Retinal pigment epithelial cell (primary cell): Measurements from ENCODE around the gene BACE2.

Source experiments
- DNase-seq: peaks from one replicate; pipeline ENCODE4 v3.0.0-alpha.2; 2010; ENCODE audit warnings: low read depth
- H3K4me3 ChIP-seq: 2 replicates; pipeline ENCODE4 v1.5.1; 2011; ENCODE audit warnings: mild to moderate bottlenecking, low read length, control low read depth, moderate library complexity
- CTCF ChIP-seq: conservative IDR thresholded peaks from 2 replicates; pipeline ENCODE4 v1.5.1; 2011; ENCODE audit warnings: low read depth, low read length, control low read depth, inconsistent platforms

Gene BACE2

GRCh38 chr21:41168391-41169257 lies 664 bp downstream of the BACE2 start:
- peak overlapping the region; percentile 82 for H3K4me3 ChIP-seq
- DNase-seq, result peak; percentile 62
- TF ChIP-seq CTCF, result no peak

GRCh38 chr21:41169258-41169576 lies 1.3 kb downstream of the BACE2 start:
- peak overlapping the region; percentile 82 for H3K4me3 ChIP-seq
- TF ChIP-seq CTCF, result no peak
- no peak for DNase-seq

- peak overlapping the region; percentile 82 for H3K4me3 ChIP-seq
- TF ChIP-seq CTCF, result no peak
- peak; percentile 97 for DNase-seq
These were observed 1.7 kb downstream of the BACE2 start for GRCh38 chr21:41169701-41170100.

- DNase-seq, result peak; percentile 66
- peak overlapping the region; percentile 82 for H3K4me3 ChIP-seq
- TF ChIP-seq CTCF, result peak; percentile 81
These were observed 2.5 kb downstream of the BACE2 start for GRCh38 chr21:41170442-41170841.

- no peak for TF ChIP-seq CTCF
- DNase-seq, result peak; percentile 91
- peak overlapping the region; percentile 3 for H3K4me3 ChIP-seq
These were observed 3.1 kb downstream of the BACE2 start for GRCh38 chr21:41170859-41171609.

- TF ChIP-seq CTCF, result no peak
- no peak for DNase-seq
- no peak overlapping the region for H3K4me3 ChIP-seq
These were observed 7.1 kb downstream of the BACE2 start for GRCh38 chr21:41175080-41175479.
